NCI-H2107 (cell line): Measurements from ENCODE around the gene E2F6.

Experiments
- DNase-seq: peaks from one replicate; lab custom pipeline; 2025; lab: John Stamatoyannopoulos, UW

E2F6 gene

GRCh38 chr2:11456251-11456650, 9.7 kb downstream of the E2F6 start:
- DNase-seq = no peak

- DNase-seq = no peak
These were observed 11.1 kb downstream of the E2F6 start for GRCh38 chr2:11454824-11455223.

DNA sequence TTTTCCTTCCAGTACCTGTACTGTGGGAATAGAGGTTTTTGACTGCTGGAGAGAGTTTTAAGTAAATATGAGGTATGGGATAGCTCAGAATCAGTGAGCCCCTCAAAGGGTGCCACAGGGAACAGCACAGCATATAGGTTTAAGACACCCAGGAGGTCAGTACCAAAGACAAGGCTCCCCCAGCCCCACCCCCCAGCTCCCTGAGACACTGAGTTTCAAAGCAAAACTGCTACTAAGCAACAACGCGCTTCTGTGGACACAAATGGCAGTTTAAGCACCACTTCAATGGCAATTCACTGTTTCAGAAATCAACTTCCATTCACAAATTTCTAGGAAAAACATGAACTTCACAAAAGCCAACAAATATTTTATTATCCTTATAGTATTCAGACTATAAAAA, 15.2 kb downstream of the E2F6 start:
- DNase-seq = no peak

- DNase-seq = no peak
These were observed 19.2 kb downstream of the E2F6 start for GRCh38 chr2:11446733-11447248.

DNA sequence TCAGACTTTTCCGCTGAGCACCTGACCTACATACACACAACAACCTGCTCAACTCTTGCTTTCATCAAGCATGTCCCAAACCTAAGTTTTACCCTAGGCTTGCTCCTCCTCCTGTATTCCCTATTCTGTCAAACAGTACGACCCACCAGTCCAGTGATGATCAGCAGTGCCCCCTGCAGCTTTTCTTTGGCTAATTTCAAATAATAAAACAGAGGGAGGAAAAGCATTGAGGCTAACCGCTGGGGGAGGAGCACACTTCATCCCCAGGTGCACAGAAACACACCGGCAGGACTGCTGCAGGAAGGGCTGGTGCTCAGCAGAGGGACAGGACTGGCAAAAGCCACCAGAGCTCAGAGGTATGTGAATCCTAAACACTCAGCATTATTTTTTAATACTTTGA, 21.2 kb downstream of the E2F6 start:
- DNase-seq = no peak

GRCh38 chr2:11438555-11439080, 27.3 kb downstream of the E2F6 start:
- no peak for DNase-seq

- DNase-seq = no peak
These were observed 28.4 kb downstream of the E2F6 start for GRCh38 chr2:11437602-11438001.

- DNase-seq = no peak
These were observed 30.9 kb downstream of the E2F6 start for GRCh38 chr2:11435036-11435435.

- no peak for DNase-seq
These were observed 31.5 kb downstream of the E2F6 start for GRCh38 chr2:11434443-11434842.

DNA sequence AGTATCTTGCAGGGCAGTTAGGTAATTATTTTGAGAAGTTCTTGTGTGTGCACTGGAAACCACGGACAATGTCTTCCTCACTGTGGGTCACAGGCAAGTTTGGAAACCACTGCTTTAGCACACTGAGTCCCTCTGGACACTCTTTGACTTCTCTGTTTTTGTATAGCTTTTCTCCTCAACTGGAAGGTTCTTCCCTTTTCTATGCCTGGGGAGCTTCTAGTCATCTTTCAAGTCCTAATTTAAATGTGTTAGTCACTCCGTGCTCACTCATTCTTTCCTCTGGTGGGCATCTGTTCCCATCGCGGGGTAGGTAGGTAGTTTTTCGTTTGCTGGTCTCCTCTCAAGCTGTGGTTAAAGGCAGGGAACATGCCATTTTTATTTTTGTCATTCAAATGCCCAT, 32.1 kb downstream of the E2F6 start:
- DNase-seq = no peak

GRCh38 chr2:11430729-11431128, 35.2 kb downstream of the E2F6 start:
- DNase-seq = no peak

GRCh38 chr2:11427224-11427623, 38.7 kb downstream of the E2F6 start:
- DNase-seq = no peak

- DNase-seq = no peak
These were observed 43.0 kb downstream of the E2F6 start for GRCh38 chr2:11422901-11423435.

GRCh38 chr2:11422491-11422865, 43.5 kb downstream of the E2F6 start:
- DNase-seq = no peak

DNA sequence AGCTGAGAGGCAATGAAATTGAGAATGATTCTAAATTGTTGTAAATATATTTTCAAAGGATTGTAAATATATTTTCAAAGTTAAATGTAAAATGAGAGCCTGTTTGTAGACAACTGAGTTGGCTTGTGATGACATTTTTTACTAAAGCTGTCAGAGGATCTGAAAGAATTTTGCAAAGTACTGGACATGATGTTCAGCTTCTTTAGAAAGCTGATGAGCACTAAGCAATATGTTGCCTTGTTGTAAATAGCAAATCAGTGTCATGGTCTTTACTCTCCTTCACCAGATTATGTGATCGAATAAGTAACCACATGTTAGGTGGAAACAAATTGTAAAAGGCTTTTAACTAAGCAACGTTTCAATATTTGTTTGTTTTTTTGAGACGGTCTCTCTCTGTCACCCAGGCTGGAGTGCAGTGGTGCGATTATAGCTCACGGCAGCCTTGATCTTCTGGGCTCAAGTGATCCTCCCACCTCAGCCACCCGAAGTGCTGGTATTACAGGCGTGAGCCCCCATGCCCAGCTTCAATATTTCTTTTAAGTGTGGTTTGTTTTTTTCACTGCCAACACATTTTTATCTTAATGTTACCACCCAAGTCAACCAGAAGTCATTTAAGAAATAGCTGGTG, 44.0 kb downstream of the E2F6 start:
- no peak for DNase-seq

GRCh38 chr2:11420671-11421070, 45.3 kb downstream of the E2F6 start:
- DNase-seq = no peak

- DNase-seq = no peak
These were observed 45.8 kb downstream of the E2F6 start for GRCh38 chr2:11420190-11420589.

- no peak for DNase-seq
These were observed 46.2 kb downstream of the E2F6 start for GRCh38 chr2:11419781-11420180.

- no peak for DNase-seq
These were observed 47.9 kb downstream of the E2F6 start for GRCh38 chr2:11417946-11418585.

DNA sequence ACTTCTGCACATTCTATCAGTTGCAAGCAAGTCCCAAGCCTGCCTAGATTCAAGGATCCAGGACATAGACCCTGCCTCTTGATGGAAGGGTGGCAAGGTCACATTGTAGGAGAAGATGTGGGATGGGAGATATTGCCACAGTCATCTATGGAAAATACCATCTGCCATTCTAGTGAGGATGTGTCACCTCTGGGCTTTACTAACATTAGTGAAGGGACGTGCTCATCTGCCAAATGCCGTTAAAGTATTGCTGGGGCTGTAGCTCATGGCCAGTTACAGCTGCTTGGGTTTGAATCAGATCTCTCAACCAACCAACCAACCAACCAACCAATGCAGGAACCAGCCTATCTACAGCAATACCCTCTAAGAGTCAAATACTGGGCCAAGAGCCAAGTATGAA, 49.0 kb downstream of the E2F6 start:
- no peak for DNase-seq

DNA sequence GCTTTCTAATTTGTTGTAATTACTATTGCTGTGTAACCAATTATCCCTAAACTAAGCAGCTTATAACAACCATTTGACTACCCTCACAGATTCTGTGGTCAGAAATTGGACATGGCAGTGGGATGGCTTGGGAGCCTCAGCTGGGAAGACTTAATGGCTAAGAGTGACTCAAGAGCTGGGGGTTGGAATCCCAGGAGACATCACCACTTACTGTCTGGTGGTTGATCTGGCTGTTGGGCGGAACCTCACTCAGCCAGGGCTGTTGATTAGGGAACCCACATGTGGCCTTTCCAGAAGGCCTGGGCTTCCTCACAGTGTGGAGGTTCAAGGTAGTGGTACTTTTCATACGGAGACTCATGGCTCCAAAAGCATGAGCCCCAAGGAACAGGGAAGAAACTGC, 49.8 kb downstream of the E2F6 start:
- no peak for DNase-seq

- DNase-seq = no peak
These were observed 51.4 kb downstream of the E2F6 start for GRCh38 chr2:11414372-11415124.

GRCh38 chr2:11412449-11412810, 53.5 kb downstream of the E2F6 start:
- no peak for DNase-seq
